ENCODE results near the gene TXNDC12.

DNA sequence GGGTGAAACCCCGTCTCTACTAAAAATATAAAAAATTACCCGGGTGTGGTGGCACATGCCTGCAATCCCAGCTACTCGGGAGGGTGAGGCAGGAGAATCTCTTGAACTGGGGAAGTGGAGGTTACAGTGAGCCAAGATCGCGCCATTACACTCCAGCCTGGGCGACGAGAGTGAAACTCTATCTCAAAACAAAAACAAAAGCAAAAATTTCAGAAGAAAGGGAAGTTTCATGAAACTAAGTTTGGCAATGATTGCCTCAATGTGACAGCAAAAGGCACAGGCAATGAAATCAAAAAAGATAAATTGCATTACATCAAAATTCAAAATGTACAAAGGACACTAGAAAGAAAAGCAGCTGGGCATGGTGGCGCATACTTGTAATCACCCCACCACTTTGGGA is 41.2 kb upstream of the TXNDC12 start:
- no peak for TF ChIP-seq EZH2 (IDR thresholded peaks at IDR 0.05)
- no peak for TF ChIP-seq POLR2AphosphoS5 (IDR thresholded peaks at IDR 0.05; ENCODE audit: borderline replicate concordance, low read depth, low read length)
- no peak for TF ChIP-seq FOXP2 (optimal IDR thresholded peaks at IDR 0.05; ENCODE audit: control extremely low read depth, extremely low read length, insufficient read depth)

All from SK-N-MC (cell line).